SK-N-SH (cell line): Measurements from ENCODE around the gene GABRB3.

Source experiments
- EP300 ChIP-seq, 2 experiments: IDR thresholded peaks; 2 replicates each; pipeline versions ENCODE4 v1.4.0 to v1.6.1; 2012; ENCODE audit warnings: borderline replicate concordance in 1 of 2, low read depth in 1 of 2, low read length in 1 of 2
- FOXJ3 ChIP-seq: sonication (generic); formaldehyde crosslinking; IDR thresholded peaks from 2 replicates; pipeline ENCODE4 v1.5.1; 2020; ENCODE audit warnings: mild to moderate bottlenecking, missing genetic modification reagents
- JUND ChIP-seq: IDR thresholded peaks from 2 replicates; pipeline ENCODE4 v1.4.0; 2012
- NFIC ChIP-seq: IDR thresholded peaks from 2 replicates; pipeline ENCODE4 v1.4.0; 2012; ENCODE audit warnings: borderline replicate concordance
- NRF1 ChIP-seq: IDR thresholded peaks from 2 replicates; pipeline ENCODE4 v1.6.1; 2012; ENCODE audit warnings: low read depth, mild to moderate bottlenecking, low read length
- RAD21 ChIP-seq: IDR thresholded peaks from 2 replicates; pipeline ENCODE4 v1.6.1; 2012; ENCODE audit warnings: mild to moderate bottlenecking, low read length
- RXRA ChIP-seq: IDR thresholded peaks from 2 replicates; pipeline ENCODE4 v1.4.0; 2012; ENCODE audit warnings: low read depth, mild to moderate bottlenecking, borderline replicate concordance
- SIN3A ChIP-seq: IDR thresholded peaks from 2 replicates; pipeline ENCODE4 v1.6.1; 2012; ENCODE audit warnings: low read depth, mild to moderate bottlenecking, low read length, moderate library complexity, borderline replicate concordance
- TAF1 ChIP-seq: IDR thresholded peaks from 2 replicates; pipeline ENCODE4 v1.6.1; 2012; ENCODE audit warnings: low read depth, mild to moderate bottlenecking, low read length, moderate library complexity, borderline replicate concordance
- YY1 ChIP-seq: IDR thresholded peaks from 2 replicates; pipeline ENCODE4 v1.4.0; 2012; ENCODE audit warnings: low read depth, mild to moderate bottlenecking
- TF ChIP-seq, protein P1 (sequence below): fragments of 200-600 bp; sonication (generic); IDR thresholded peaks from 2 replicates; pipeline ENCODE4 v1.6.1; 2017; ENCODE audit warnings: antibody characterized with exemption, mild to moderate bottlenecking, moderate library complexity
- TF ChIP-seq, protein P2 (sequence below): IDR thresholded peaks from 2 replicates; pipeline ENCODE4 v1.4.0; 2012; ENCODE audit warnings: low read depth
- TF ChIP-seq, protein P3 (sequence below): IDR thresholded peaks from 2 replicates; pipeline ENCODE4 v1.6.1; 2012; ENCODE audit warnings: mild to moderate bottlenecking, low read depth, low read length, moderate library complexity

DNA sequence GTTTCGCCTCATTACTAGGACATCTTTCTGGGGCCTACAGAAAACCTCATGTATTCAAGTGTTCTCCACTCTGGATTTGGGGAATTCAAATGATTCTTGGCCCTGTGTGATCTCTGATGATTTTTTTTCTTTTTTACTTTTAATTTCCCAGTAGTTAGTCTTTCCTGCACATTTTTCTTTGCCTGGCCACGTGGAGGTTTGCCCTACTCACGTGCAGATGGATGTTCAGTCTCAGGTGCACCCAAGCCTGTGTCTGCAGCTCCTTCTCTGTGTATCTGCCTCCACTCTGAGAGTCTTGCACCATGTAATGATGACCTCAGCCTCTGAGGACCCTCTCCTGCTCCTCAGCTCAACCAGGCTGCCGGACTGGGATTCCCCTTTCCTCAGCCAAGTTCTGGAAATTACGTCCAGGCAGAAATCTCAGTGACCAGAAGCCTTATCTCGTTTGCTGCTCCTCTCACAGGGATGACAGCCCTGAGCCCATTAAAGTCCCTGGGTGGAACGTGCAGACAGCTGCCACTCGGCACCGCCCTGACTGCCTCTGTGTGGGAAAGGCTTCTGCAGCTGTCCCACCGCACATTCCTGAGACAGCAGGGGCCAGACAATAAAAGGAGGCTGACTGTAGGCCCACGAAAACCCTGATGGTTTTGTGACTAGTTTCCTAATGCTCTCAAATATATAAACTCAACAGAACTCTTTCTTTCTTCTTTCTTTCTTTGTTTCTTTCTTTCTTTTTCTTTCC, 31.4 kb upstream of the GABRB3 start:
- TF ChIP-seq JUND (no peak), FOXJ3 (CRISPR knock-in tag) (no peak), NRF1 (no peak), EP300 (IDR thresholded peaks at IDR 0.05; ENCODE audit: borderline replicate concordance in 1 of 2, low read depth in 1 of 2, low read length in 1 of 2) (no peak), SIN3A (no peak), YY1 (no peak), RAD21 (no peak), RXRA (no peak), NFIC (no peak), TAF1 (no peak)
- TF ChIP-seq, protein P1, sequence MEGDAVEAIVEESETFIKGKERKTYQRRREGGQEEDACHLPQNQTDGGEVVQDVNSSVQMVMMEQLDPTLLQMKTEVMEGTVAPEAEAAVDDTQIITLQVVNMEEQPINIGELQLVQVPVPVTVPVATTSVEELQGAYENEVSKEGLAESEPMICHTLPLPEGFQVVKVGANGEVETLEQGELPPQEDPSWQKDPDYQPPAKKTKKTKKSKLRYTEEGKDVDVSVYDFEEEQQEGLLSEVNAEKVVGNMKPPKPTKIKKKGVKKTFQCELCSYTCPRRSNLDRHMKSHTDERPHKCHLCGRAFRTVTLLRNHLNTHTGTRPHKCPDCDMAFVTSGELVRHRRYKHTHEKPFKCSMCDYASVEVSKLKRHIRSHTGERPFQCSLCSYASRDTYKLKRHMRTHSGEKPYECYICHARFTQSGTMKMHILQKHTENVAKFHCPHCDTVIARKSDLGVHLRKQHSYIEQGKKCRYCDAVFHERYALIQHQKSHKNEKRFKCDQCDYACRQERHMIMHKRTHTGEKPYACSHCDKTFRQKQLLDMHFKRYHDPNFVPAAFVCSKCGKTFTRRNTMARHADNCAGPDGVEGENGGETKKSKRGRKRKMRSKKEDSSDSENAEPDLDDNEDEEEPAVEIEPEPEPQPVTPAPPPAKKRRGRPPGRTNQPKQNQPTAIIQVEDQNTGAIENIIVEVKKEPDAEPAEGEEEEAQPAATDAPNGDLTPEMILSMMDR: no peak
- TF ChIP-seq, protein P2, sequence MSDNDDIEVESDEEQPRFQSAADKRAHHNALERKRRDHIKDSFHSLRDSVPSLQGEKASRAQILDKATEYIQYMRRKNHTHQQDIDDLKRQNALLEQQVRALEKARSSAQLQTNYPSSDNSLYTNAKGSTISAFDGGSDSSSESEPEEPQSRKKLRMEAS: no peak
- TF ChIP-seq, protein P3, sequence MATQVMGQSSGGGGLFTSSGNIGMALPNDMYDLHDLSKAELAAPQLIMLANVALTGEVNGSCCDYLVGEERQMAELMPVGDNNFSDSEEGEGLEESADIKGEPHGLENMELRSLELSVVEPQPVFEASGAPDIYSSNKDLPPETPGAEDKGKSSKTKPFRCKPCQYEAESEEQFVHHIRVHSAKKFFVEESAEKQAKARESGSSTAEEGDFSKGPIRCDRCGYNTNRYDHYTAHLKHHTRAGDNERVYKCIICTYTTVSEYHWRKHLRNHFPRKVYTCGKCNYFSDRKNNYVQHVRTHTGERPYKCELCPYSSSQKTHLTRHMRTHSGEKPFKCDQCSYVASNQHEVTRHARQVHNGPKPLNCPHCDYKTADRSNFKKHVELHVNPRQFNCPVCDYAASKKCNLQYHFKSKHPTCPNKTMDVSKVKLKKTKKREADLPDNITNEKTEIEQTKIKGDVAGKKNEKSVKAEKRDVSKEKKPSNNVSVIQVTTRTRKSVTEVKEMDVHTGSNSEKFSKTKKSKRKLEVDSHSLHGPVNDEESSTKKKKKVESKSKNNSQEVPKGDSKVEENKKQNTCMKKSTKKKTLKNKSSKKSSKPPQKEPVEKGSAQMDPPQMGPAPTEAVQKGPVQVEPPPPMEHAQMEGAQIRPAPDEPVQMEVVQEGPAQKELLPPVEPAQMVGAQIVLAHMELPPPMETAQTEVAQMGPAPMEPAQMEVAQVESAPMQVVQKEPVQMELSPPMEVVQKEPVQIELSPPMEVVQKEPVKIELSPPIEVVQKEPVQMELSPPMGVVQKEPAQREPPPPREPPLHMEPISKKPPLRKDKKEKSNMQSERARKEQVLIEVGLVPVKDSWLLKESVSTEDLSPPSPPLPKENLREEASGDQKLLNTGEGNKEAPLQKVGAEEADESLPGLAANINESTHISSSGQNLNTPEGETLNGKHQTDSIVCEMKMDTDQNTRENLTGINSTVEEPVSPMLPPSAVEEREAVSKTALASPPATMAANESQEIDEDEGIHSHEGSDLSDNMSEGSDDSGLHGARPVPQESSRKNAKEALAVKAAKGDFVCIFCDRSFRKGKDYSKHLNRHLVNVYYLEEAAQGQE: no peak
